Activated CD4-positive, alpha-beta T cell treated with anti-CD3 and anti-CD28 coated beads, Interleukin-2, amount 10 ng/mL, durations not matched to agents 7 days and 5 days (primary cell): ENCODE data around the gene ZNF280D. TPM values are rescaled to one million over a fixed set of nuclear protein-coding genes. Genes with fewer than 3 reads are reported as not detected.

Experiments
- CTCF ChIA-PET: fragments of 350-600 bp; sonication (Branson Sonifier 250); formaldehyde crosslinking; loops from one replicate; lab custom pipeline; 2021; ENCODE audit warnings: antibody characterized with exemption; lab: Charles Lee
- POLR2A ChIA-PET: fragments of 350-600 bp; sonication (Branson Sonifier 250); formaldehyde crosslinking; loops from one replicate; lab custom pipeline; 2021; ENCODE audit warnings: antibody characterized with exemption; lab: Charles Lee
- DNase-seq: peaks from one replicate; pipeline ENCODE4 v3.0.0-alpha.2; 2020
- H3K27ac Mint-ChIP-seq: one replicate; pipeline ENCODE4 v1.8.0; 2021; ENCODE audit warnings: mild to moderate bottlenecking, moderate library complexity, mixed read lengths
- H3K27me3 Mint-ChIP-seq: one replicate; pipeline ENCODE4 v1.8.0; 2021; ENCODE audit warnings: mixed read lengths
- H3K36me3 Mint-ChIP-seq: one replicate; pipeline ENCODE4 v1.8.0; 2021; ENCODE audit warnings: low read depth, mixed read lengths
- H3K4me1 Mint-ChIP-seq: one replicate; pipeline ENCODE4 v1.8.0; 2021; ENCODE audit warnings: mixed read lengths
- H3K4me3 Mint-ChIP-seq: one replicate; pipeline ENCODE4 v1.8.0; 2021; ENCODE audit warnings: mild to moderate bottlenecking, moderate library complexity, mixed read lengths
- H3K9me3 Mint-ChIP-seq: one replicate; pipeline ENCODE4 v1.8.0; 2021; ENCODE audit warnings: mixed read lengths
- total RNA-seq, 2 experiments: library from RNA; stranded (reverse); gene quantifications; one replicate each; pipeline ENCODE4 v1.2.3, GENCODE V29; 2021

The ZNF280D gene
- total RNA-seq, 2 experiments from 2014 or later, result 22.9 to 26.9 TPM

- ChIA-PET CTCF (no interaction called here), POLR2A (interaction anchor here (0.6 kb wide), 1 partner anchor 135 kb away, joined by 3 read pairs; no protein-coding TSS in a partner anchor)
- DNase-seq, result no peak
- no peak overlapping the region for H3K4me3 Mint-ChIP-seq
- H3K27ac Mint-ChIP-seq, result no peak overlapping the region
- peaks cover 2% of the 10 kb centered on the region for H3K27me3 Mint-ChIP-seq
- H3K4me1 Mint-ChIP-seq, result peaks cover 31% of the 10 kb centered on the region
- peaks cover 3% of the 10 kb centered on the region for H3K36me3 Mint-ChIP-seq
- H3K9me3 Mint-ChIP-seq, result no peaks in the 10 kb centered on the region
Measured at GRCh38 chr15:56767315-56767714, 34.0 kb upstream of the ZNF280D start.

- POLR2A ChIA-PET, result interaction anchor here (0.6 to 0.8 kb wide), 2 partner anchors 9 to 32 kb away, joined by 6 to 10 read pairs; partner anchors contain the start of gene ZNF280D
- Mint-ChIP-seq H3K27ac (peak overlapping the region; percentile 6), H3K27me3 (peaks cover 2% of the 10 kb centered on the region), H3K36me3 (peaks cover 3% of the 10 kb centered on the region), H3K4me3 (no peak overlapping the region), H3K9me3 (no peaks in the 10 kb centered on the region), H3K4me1 (peaks cover 31% of the 10 kb centered on the region)
- DNase-seq, result peak; percentile 9
- CTCF ChIA-PET, result interaction anchor here (1.2 to 2.4 kb wide), 2 partner anchors 9 to 22 kb away, joined by 3 to 5 read pairs; no protein-coding TSS in a partner anchor
Measured at GRCh38 chr15:56765251-56765650, 31.9 kb upstream of the ZNF280D start.

GRCh38 chr15:56763141-56763895 is 30.0 kb upstream of the ZNF280D start:
- no peak overlapping the region for H3K4me3 Mint-ChIP-seq
- H3K36me3 Mint-ChIP-seq, result peaks cover 5% of the 10 kb centered on the region
- no peak overlapping the region for H3K27ac Mint-ChIP-seq
- peaks cover 31% of the 10 kb centered on the region for H3K4me1 Mint-ChIP-seq
- no peak for DNase-seq
- H3K9me3 Mint-ChIP-seq, result peaks cover 2% of the 10 kb centered on the region
- ChIA-PET CTCF (interaction anchor here (2.4 kb wide), 1 partner anchor 24 kb away, joined by 5 read pairs; no protein-coding TSS in a partner anchor), POLR2A (no interaction called here)
- H3K27me3 Mint-ChIP-seq, result peaks cover 6% of the 10 kb centered on the region

GRCh38 chr15:56760186-56760585 is 26.9 kb upstream of the ZNF280D start:
- Mint-ChIP-seq H3K27ac (no peak overlapping the region), H3K9me3 (peaks cover 2% of the 10 kb centered on the region), H3K4me1 (peaks cover 11% of the 10 kb centered on the region), H3K27me3 (peaks cover 12% of the 10 kb centered on the region), H3K4me3 (no peak overlapping the region), H3K36me3 (peaks cover 2% of the 10 kb centered on the region)
- DNase-seq, result no peak
- ChIA-PET POLR2A (no interaction called here), CTCF (interaction anchor here (1.0 to 1.3 kb wide), 2 partner anchors 11 to 22 kb away, joined by 3 to 4 read pairs; no protein-coding TSS in a partner anchor)

GRCh38 chr15:56759450-56759845 is 26.1 kb upstream of the ZNF280D start:
- Mint-ChIP-seq H3K27me3 (peaks cover 16% of the 10 kb centered on the region), H3K9me3 (peaks cover 2% of the 10 kb centered on the region), H3K27ac (no peak overlapping the region), H3K4me3 (no peak overlapping the region), H3K36me3 (peaks cover 2% of the 10 kb centered on the region), H3K4me1 (peaks cover 4% of the 10 kb centered on the region)
- ChIA-PET POLR2A (no interaction called here), CTCF (interaction anchor here (1.0 to 1.3 kb wide), 2 partner anchors 12 to 21 kb away, joined by 3 to 4 read pairs; no protein-coding TSS in a partner anchor)
- DNase-seq, result no peak

DNA sequence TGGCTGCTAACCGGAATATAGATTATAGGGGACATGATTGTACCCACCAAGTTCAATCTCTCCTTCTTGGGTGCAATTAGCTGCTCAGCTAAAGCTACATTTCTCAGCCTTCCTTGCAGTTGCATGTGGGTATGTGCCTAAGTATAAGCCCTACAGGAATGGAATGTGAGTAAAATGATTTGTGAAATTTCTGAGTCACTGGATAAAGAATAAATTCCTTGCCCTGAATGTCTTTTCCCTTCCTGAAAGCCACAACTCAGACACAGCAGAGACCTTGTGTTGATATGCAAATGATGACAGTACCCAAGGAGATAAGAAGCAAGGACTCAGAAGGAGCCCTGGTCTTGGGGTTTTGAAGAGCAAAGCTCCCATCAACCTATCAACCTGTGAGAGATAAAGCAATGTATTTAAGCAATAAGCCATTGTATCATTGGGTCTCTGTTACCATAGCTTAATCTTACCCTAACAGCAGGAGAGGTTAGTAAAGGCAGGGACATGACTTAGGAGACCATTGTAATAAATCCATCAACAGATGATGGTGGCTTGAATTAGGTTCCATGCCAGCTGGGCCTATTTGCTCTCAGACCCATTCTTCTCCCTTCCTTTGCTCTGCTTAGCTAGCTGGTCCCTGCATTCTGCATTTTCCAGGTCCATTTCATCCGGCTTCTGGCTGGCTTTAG is 25.6 kb upstream of the ZNF280D start:
- ChIA-PET CTCF (interaction anchor here (1.0 to 1.3 kb wide), 2 partner anchors 12 to 21 kb away, joined by 3 to 4 read pairs; no protein-coding TSS in a partner anchor), POLR2A (no interaction called here)
- Mint-ChIP-seq H3K4me3 (no peak overlapping the region), H3K4me1 (no peaks in the 10 kb centered on the region), H3K9me3 (peaks cover 2% of the 10 kb centered on the region), H3K36me3 (peaks cover 2% of the 10 kb centered on the region), H3K27me3 (peaks cover 16% of the 10 kb centered on the region), H3K27ac (no peak overlapping the region)
- DNase-seq, result no peak

DNA sequence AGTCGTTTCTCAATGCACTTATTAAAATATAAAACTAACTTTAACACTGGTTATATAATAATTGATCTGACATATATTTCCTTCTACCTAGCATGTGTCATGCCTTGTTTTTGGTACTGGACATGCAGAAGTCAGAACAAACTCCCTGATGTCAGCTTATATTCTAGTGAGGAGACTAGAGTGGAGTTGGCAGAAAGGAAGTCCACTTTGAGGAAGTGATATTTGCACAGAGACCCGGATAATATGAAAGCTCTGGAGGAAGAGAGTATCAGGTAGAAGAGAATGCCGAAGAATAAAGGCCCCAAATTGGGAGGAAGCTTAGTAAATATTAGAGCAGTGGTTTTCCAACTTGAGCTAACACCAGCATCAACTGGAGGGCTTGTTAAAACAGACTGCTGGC is 24.6 kb upstream of the ZNF280D start:
- no peak for DNase-seq
- POLR2A ChIA-PET, result no interaction called here
- Mint-ChIP-seq H3K36me3 (peaks cover 2% of the 10 kb centered on the region), H3K27me3 (peaks cover 16% of the 10 kb centered on the region), H3K27ac (no peak overlapping the region), H3K4me3 (no peak overlapping the region), H3K9me3 (peaks cover 2% of the 10 kb centered on the region), H3K4me1 (no peaks in the 10 kb centered on the region)
- CTCF ChIA-PET, result no interaction called here

- Mint-ChIP-seq H3K4me3 (no peak overlapping the region), H3K27me3 (peaks cover 16% of the 10 kb centered on the region), H3K36me3 (peaks cover 2% of the 10 kb centered on the region), H3K27ac (no peak overlapping the region), H3K4me1 (no peaks in the 10 kb centered on the region), H3K9me3 (peaks cover 2% of the 10 kb centered on the region)
- CTCF ChIA-PET, result no interaction called here
- DNase-seq, result no peak
- POLR2A ChIA-PET, result no interaction called here
Measured at GRCh38 chr15:56754772-56755370, 21.6 kb upstream of the ZNF280D start.

GRCh38 chr15:56752986-56753385 is 19.7 kb upstream of the ZNF280D start:
- DNase-seq, result no peak
- Mint-ChIP-seq H3K27me3 (peaks cover 8% of the 10 kb centered on the region), H3K4me1 (no peaks in the 10 kb centered on the region), H3K4me3 (no peak overlapping the region), H3K9me3 (no peaks in the 10 kb centered on the region), H3K36me3 (no peaks in the 10 kb centered on the region), H3K27ac (no peak overlapping the region)
- POLR2A ChIA-PET, result no interaction called here
- CTCF ChIA-PET, result no interaction called here

- Mint-ChIP-seq H3K4me1 (no peaks in the 10 kb centered on the region), H3K27me3 (peaks cover 6% of the 10 kb centered on the region), H3K27ac (no peak overlapping the region), H3K4me3 (no peak overlapping the region), H3K36me3 (no peaks in the 10 kb centered on the region), H3K9me3 (no peaks in the 10 kb centered on the region)
- DNase-seq, result no peak
- ChIA-PET CTCF (no interaction called here), POLR2A (no interaction called here)
Measured at GRCh38 chr15:56749982-56750381, 16.7 kb upstream of the ZNF280D start.

DNA sequence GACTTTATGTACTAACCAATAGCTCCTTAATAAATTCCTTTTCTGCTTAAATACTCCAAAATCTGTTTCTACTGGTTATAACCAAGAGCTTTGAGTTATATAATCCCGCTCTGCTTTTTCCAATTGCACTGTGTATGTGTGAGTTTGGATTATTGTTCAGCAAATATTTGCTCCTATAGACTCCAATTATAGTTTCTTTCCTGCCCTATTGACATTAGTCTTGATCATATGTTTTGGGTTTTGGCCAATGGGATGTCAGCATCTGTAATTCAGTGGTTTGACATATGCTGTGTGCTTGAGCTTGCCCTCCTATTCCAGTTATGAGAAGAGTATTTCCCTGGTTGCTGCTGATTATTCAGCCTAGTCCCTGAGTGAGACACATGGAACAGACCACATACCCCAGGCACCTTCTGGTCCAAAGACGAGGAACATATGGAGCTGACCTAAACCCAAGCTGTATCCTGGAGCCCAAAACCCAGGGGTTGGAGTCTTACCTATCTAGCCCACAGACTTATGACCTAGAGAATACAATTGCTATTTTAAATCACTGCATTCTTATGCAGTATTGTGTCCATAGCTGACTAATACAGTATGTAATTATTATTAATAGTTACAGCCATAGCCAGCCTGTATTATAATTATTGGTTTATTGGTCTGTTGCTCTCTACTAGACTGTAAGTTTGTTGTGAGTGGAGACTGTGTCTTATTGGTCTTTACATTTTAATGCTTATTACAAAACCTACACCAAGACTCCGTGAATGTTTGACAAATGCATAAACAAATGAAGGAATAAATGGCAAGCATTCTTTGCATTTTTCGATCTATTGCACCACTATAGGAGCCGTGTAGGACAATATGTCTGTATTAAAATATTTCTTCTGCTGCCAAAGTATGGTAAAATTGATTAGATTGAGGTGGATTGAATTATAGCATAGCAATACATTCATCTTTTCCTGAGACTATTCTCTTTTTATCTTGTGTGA is 11.7 kb upstream of the ZNF280D start:
- no peak for DNase-seq
- Mint-ChIP-seq H3K9me3 (no peaks in the 10 kb centered on the region), H3K27ac (no peak overlapping the region), H3K36me3 (no peaks in the 10 kb centered on the region), H3K27me3 (peaks cover 18% of the 10 kb centered on the region), H3K4me3 (no peak overlapping the region), H3K4me1 (no peaks in the 10 kb centered on the region)
- ChIA-PET CTCF (interaction anchor here (1.4 kb wide), 1 partner anchor 12 kb away, joined by 4 read pairs; the partner anchor contains the start of gene ZNF280D), POLR2A (no interaction called here)

DNA sequence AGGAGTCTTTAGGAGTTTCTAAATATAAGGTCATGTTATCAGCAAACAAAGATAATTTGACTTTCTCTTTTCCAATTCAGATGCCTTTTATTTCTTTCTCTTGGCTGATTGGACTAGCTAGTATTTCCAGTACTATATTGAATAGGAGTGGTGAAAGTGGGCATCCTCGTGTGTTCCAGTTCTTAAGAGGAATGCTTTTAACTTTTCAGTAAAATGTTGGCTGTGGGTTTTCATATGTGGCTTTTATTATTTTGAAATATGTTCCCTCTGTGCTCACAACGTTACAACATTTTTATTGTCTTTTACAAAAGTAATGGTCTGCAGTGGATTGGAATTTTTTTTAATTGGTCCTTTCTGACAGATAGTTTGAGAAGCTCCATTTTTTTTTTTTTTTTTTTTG is 8.2 kb upstream of the ZNF280D start:
- Mint-ChIP-seq H3K9me3 (no peaks in the 10 kb centered on the region), H3K4me1 (no peaks in the 10 kb centered on the region), H3K36me3 (no peaks in the 10 kb centered on the region), H3K27ac (no peak overlapping the region), H3K27me3 (peaks cover 16% of the 10 kb centered on the region), H3K4me3 (no peak overlapping the region)
- CTCF ChIA-PET, result interaction anchor here (0.6 kb wide), 1 partner anchor 639 kb away, joined by 3 read pairs; no protein-coding TSS in a partner anchor
- POLR2A ChIA-PET, result no interaction called here
- no peak for DNase-seq
